PC-9 (cell line): ENCODE measurements around the gene SLC6A1. TPM values are rescaled to one million over a fixed set of nuclear protein-coding genes. Genes with fewer than 3 reads are reported as not detected.

ENCODE experiments used
- BruUV-seq: library from RNA; stranded (reverse); fragments of 400-500 nt; replicated peaks from 2 replicates; lab custom pipeline; 2021; lab: Mats Ljungman, UMichigan
- CTCF ChIA-PET: fragments of 300-600 bp; sonication (Branson Sonifier 250); formaldehyde crosslinking; loops from one replicate; lab custom pipeline; 2022; ENCODE audit warnings: antibody characterized with exemption; lab: Charles Lee
- POLR2A ChIA-PET: fragments of 300-600 bp; sonication (Branson Sonifier 250); formaldehyde crosslinking; loops from one replicate; lab custom pipeline; 2022; ENCODE audit warnings: antibody characterized with exemption; ENCODE audit not compliant: unreplicated experiment; lab: Charles Lee
- DNase-seq, 2 experiments: peaks; one replicate each; pipeline versions ENCODE4 v3.0.0 to v3.0.0-alpha.2; 2015 to 2022; ENCODE audit warnings: mixed read lengths in 1 of 2
- H2AFZ ChIP-seq: fragments of 200-600 bp; sonication (generic); 2 replicates; pipeline ENCODE4 v1.8.1; 2017; ENCODE audit warnings: antibody characterized with exemption
- H3F3A ChIP-seq: fragments of 200-600 bp; sonication (generic); 2 replicates; pipeline ENCODE4 v1.8.1; 2017; ENCODE audit warnings: antibody characterized with exemption, mild to moderate bottlenecking, low read depth; ENCODE audit not compliant: insufficient read depth
- H3K27ac ChIP-seq: fragments of 200-600 bp; sonication (generic); 2 replicates; pipeline ENCODE4 v1.6.1; 2016; ENCODE audit warnings: mixed run types
- H3K27me3 ChIP-seq: fragments of 200-600 bp; sonication (generic); 2 replicates; pipeline ENCODE4 v1.6.1; 2016; ENCODE audit warnings: low read depth, mixed run types; ENCODE audit not compliant: insufficient read depth
- H3K36me3 ChIP-seq: fragments of 200-600 bp; sonication (generic); 2 replicates; pipeline ENCODE4 v1.6.1; 2016; ENCODE audit warnings: low read depth, mixed run types
- H3K4me1 ChIP-seq: fragments of 200-600 bp; sonication (generic); replicated peaks from 2 replicates; pipeline ENCODE4 v1.6.1; 2016; ENCODE audit warnings: mixed run types; ENCODE audit not compliant: insufficient read depth
- H3K4me2 ChIP-seq: fragments of 200-600 bp; sonication (generic); 2 replicates; pipeline ENCODE4 v1.6.1; 2017; ENCODE audit warnings: mixed run types
- H3K4me3 ChIP-seq: fragments of 200-600 bp; sonication (generic); 2 replicates; pipeline ENCODE4 v1.6.1; 2016; ENCODE audit warnings: mixed run types
- H3K79me2 ChIP-seq: fragments of 200-600 bp; sonication (generic); 2 replicates; pipeline ENCODE4 v1.6.1; 2017; ENCODE audit warnings: low read depth, mixed run types
- H3K9me2 ChIP-seq: fragments of 200-600 bp; sonication (generic); 2 replicates; pipeline ENCODE4 v1.8.1; 2017; ENCODE audit warnings: mild to moderate bottlenecking; ENCODE audit not compliant: insufficient read depth
- H3K9me3 ChIP-seq: fragments of 200-600 bp; sonication (generic); 2 replicates; pipeline ENCODE4 v1.8.1; 2016; ENCODE audit warnings: low read depth; ENCODE audit not compliant: insufficient read depth
- H4K20me1 ChIP-seq: fragments of 200-600 bp; sonication (generic); 2 replicates; pipeline ENCODE4 v1.8.1; 2017; ENCODE audit not compliant: insufficient read depth
- EZH2 ChIP-seq: fragments of 200-600 bp; sonication (generic); IDR thresholded peaks from 2 replicates; pipeline ENCODE4 v1.8.0; 2017; ENCODE audit warnings: antibody characterized with exemption, low read depth
- intact Hi-C: fragments of 100-400 bp; cut with micrococcal nuclease; formaldehyde crosslinking; loops from one replicate; pipeline ENCODE4 v1.10.0; 2022; ENCODE audit not compliant: unreplicated experiment
- total RNA-seq: library from RNA; stranded (reverse); gene quantifications from 2 replicates; pipeline ENCODE4 v1.2.3, GENCODE V29; 2021
- TF ChIP-seq, protein P1 (sequence below): fragments of 200-600 bp; sonication (generic); conservative IDR thresholded peaks from 2 replicates; pipeline ENCODE4 v1.6.1; 2017; ENCODE audit warnings: mixed run types, antibody characterized with exemption, mild to moderate bottlenecking, moderate library complexity

SLC6A1 gene
- total RNA-seq, 1 experiment from 2014 or later = not detected

DNA sequence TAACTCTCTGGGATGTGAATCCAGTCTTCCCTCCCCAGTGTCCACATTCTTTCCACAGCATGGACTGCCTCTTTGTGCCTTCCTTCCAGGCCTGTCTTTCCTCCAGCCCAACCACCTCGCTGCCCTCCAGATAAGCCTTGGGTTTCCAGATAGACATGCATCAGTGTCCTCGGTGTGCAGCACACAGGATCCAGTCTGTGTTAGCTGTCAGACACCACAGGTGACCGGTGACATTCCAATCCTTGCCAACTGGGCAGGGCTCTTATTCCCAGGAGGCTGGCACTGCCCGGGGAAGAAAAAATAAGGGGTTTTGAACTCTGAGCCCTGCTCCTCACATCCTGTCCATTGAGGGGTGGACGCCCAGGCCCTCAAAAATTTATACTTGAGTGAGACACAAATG is 6.0 kb upstream of the SLC6A1 start:
- no TSS peak for BruUV-seq
- Histone ChIP-seq H3K36me3 (no peaks in the 10 kb centered on the region), H4K20me1 (no peaks in the 10 kb centered on the region; the same call in 1 of the 2 replicates), H3K9me3 (no peaks in the 10 kb centered on the region), H3K4me1 (peaks cover 5% of the 10 kb centered on the region; the same call in 1 of the 2 replicates), H3K9me2 (no peaks in the 10 kb centered on the region), H3K4me3 (no peak overlapping the region), H3K4me2 (no peak overlapping the region), H3F3A (no peaks in the 10 kb centered on the region), H3K79me2 (no peaks in the 10 kb centered on the region), H3K27ac (no peak overlapping the region), H2AFZ (no peak overlapping the region), H3K27me3 (peaks cover 76% of the 10 kb centered on the region)
- CTCF ChIA-PET = no interaction called here
- DNase-seq = no peak
- POLR2A ChIA-PET = no interaction called here
- intact Hi-C loops = no loop called here
- no peak for TF ChIP-seq EZH2
- TF ChIP-seq, protein P1, sequence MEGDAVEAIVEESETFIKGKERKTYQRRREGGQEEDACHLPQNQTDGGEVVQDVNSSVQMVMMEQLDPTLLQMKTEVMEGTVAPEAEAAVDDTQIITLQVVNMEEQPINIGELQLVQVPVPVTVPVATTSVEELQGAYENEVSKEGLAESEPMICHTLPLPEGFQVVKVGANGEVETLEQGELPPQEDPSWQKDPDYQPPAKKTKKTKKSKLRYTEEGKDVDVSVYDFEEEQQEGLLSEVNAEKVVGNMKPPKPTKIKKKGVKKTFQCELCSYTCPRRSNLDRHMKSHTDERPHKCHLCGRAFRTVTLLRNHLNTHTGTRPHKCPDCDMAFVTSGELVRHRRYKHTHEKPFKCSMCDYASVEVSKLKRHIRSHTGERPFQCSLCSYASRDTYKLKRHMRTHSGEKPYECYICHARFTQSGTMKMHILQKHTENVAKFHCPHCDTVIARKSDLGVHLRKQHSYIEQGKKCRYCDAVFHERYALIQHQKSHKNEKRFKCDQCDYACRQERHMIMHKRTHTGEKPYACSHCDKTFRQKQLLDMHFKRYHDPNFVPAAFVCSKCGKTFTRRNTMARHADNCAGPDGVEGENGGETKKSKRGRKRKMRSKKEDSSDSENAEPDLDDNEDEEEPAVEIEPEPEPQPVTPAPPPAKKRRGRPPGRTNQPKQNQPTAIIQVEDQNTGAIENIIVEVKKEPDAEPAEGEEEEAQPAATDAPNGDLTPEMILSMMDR = no peak

DNA sequence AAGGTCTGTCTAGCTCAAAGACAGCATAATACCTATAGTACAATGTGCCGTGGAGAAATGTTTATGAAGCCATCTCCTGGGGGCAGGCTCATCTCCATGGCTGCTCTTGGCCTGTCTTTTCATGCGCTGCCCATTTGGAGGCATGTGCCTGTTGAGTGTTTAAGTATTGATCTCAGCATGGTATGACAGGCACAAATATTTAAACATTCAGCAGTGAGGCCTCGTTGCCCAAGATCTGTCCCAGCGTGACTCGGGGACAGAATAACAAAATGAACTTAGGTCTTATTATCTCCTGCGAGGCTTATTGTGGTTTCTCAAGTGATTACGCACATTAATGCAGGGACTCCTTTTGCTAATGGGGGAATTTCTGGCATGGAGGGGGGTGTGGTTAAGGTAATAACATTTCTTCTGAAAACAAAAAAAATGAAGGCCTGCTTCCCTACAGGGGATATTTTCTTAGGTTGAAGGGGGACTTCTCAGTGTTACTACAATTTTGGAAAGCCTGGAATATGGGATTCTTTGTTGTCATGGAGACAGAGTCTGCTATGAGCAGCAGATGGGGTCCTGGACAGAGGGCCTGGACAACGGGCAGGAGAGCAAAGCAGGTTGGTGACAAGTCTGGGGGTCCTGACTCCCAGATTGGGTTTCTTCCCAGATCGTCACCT is 4.4 kb upstream of the SLC6A1 start:
- Histone ChIP-seq H3F3A (no peaks in the 10 kb centered on the region), H3K36me3 (no peaks in the 10 kb centered on the region), H3K27me3 (peaks cover 81% of the 10 kb centered on the region), H2AFZ (no peak overlapping the region), H3K9me2 (no peaks in the 10 kb centered on the region), H4K20me1 (no peaks in the 10 kb centered on the region; the same call in 1 of the 2 replicates), H3K4me3 (no peak overlapping the region), H3K79me2 (no peaks in the 10 kb centered on the region), H3K9me3 (no peaks in the 10 kb centered on the region), H3K4me2 (no peak overlapping the region), H3K4me1 (no peaks in the 10 kb centered on the region), H3K27ac (no peak overlapping the region)
- CTCF ChIA-PET = interaction anchor here (0.6 kb wide), 1 partner anchor 16 kb away, joined by 4 read pairs; no protein-coding TSS in a partner anchor
- no TSS peak for BruUV-seq
- DNase-seq = no peak
- intact Hi-C loops = no loop called here
- TF ChIP-seq, protein P1 = no peak
- TF ChIP-seq EZH2 = no peak
- POLR2A ChIA-PET = no interaction called here

DNA sequence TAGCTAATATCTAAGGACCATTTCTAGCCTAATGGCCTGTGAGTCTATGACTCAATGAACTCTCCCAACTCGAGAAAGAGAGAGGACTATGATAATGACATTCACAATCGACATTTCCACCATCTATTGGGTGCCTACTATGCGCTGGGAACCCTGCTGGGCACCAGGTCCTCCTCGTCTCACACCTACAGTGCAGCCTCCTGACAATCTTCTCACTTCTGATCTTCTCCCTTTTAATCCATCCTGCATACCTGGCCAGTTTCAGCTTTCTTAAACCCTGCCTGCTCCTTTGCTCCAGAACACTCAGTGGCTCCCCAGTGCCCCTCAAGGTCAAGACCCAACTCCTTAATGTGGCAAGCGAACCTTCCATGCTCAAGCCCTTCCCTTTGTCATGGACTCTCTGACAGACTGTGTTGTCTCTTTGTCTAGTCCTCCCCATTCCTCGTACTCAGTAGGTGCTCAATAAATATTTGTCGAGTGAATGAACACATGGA is 3.5 kb upstream of the SLC6A1 start:
- no peaks in the 10 kb centered on the region for H3K9me3 ChIP-seq
- peaks cover 89% of the 10 kb centered on the region for H3K27me3 ChIP-seq
- DNase-seq = no peak
- no peak overlapping the region for H2AFZ ChIP-seq
- no peaks in the 10 kb centered on the region for H3K9me2 ChIP-seq
- ChIA-PET CTCF (no interaction called here), POLR2A (no interaction called here)
- no peak overlapping the region for H3K4me2 ChIP-seq
- H3K27ac ChIP-seq = no peak overlapping the region
- no TSS peak for BruUV-seq
- TF ChIP-seq, protein P1 = no peak
- TF ChIP-seq EZH2 = no peak
- H3K79me2 ChIP-seq = no peaks in the 10 kb centered on the region
- H3K36me3 ChIP-seq = no peaks in the 10 kb centered on the region
- no peaks in the 10 kb centered on the region; the same call in 1 of the 2 replicates for H4K20me1 ChIP-seq
- H3K4me3 ChIP-seq = no peak overlapping the region
- H3K4me1 ChIP-seq = no peaks in the 10 kb centered on the region
- intact Hi-C loops = no loop called here
- H3F3A ChIP-seq = no peaks in the 10 kb centered on the region
